ENCODE results near the gene GJC2. TPM values are rescaled to one million over a fixed set of nuclear protein-coding genes. Genes with fewer than 3 reads are reported as not detected.
A peak's percentile ranks its signal among the peaks of the same experiment; 100 is the strongest.

Gene GJC2
- total and polyA plus RNA-seq, 12 donors, result 0.61 to 1.5 (median 1.2) TPM

DNA sequence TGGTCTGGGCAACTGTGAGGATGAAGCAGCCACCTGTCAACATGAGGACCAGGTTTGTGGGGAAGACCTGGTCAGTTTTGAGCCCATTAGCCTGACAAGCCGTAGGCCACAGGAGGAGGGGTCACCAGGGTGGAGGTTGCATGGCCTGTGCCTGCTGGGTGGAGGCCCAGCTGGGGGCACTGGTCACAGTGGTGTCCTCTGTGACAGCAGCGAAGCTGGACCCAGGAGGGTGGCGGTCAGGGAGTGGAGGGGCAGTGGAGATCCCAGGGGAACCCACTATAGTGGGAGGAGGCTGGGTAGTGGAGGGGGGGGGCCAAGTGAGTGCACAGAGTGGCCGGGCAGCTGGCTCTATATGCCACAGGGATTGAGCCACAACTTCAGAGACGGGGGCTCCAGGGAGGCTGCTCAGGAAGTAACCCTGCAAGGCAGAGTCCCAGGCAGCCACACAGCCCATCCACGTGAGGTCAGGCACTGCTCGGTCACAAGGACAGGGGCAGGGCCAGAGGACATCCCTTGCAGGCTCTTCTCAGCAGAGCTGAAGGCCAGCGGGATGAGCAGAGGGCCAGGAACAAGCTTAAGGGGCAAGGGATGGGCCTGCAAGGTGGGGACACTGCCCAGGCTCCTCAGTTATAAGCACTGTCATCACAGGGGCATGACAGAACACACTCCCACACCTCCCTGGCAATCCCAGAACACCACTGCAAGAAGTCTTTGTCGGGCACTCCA is 44.3 kb upstream of the GJC2 start:
- H3K36me3 ChIP-seq, result peaks cover 0 to 40% (median 17%) of the 10 kb centered on the region in 9 donors
- TF ChIP-seq, protein P1, sequence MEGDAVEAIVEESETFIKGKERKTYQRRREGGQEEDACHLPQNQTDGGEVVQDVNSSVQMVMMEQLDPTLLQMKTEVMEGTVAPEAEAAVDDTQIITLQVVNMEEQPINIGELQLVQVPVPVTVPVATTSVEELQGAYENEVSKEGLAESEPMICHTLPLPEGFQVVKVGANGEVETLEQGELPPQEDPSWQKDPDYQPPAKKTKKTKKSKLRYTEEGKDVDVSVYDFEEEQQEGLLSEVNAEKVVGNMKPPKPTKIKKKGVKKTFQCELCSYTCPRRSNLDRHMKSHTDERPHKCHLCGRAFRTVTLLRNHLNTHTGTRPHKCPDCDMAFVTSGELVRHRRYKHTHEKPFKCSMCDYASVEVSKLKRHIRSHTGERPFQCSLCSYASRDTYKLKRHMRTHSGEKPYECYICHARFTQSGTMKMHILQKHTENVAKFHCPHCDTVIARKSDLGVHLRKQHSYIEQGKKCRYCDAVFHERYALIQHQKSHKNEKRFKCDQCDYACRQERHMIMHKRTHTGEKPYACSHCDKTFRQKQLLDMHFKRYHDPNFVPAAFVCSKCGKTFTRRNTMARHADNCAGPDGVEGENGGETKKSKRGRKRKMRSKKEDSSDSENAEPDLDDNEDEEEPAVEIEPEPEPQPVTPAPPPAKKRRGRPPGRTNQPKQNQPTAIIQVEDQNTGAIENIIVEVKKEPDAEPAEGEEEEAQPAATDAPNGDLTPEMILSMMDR (IDR thresholded peaks at IDR 0.05), result no peak

DNA sequence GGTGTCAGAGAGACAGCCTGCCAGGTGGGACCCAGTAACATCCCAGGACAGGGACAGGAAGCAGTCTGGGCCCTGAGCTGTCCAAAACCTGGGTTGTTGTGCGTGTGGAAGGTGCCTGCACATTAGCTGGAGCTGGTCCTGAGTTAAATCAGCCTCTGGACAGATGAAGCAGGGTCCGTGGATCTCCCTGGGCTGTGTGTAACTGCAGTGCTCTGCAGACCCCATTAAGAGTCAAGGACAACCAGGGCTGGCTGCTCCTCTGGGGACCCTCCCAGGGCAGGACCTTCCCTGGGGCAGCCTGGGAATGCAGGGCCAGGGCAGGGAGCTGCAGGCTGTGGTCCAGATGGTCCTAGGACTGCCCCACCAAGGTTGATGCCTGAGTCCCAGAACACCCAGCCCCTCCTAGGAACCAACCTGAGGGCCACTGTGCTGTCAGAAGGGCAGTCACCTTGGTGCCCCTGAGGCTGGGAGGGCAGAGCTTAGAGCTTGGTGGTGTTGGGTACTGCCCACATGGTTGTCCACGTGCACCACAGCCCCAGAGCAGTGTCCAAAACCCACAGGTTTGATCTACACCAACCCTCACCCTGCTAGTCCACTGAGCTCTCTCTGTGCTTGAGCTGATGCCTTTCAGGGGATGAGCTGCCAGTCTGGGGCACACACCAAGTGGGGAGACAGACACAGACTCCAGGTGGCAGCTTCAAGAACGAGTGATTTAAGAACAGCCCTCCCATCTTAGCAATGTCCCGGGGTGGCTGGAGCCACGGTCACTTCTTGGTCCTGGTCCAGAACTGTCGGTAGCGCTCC is 43.5 kb upstream of the GJC2 start:
- H3K4me3 ChIP-seq, result no peak overlapping the region
- DNase-seq (peak in 1 of 2 donors; percentile 10), ATAC-seq (no peak)
- H3K36me3 ChIP-seq, result peaks cover 0 to 32% (median 10%) of the 10 kb centered on the region in 9 donors
- peaks cover 19 to 59% (median 47%) of the 10 kb centered on the region in 9 donors for H3K4me1 ChIP-seq
- H3K27me3 ChIP-seq, result no peaks in the 10 kb centered on the region
- H3K27ac ChIP-seq, result no peak overlapping the region
- intact Hi-C loops (cut with DNase I), result no loop called here
- TF ChIP-seq, protein P1 (IDR thresholded peaks at IDR 0.05), result no peak
- WGBS, 2 donors, result 83% methylated on average over 8 of the region's 8 CpGs
- no peaks in the 10 kb centered on the region for H3K9me3 ChIP-seq

More for the DNA sequence above, 44.3 kb upstream of the GJC2 start:
- Histone ChIP-seq H3K27me3 (no peaks in the 10 kb centered on the region), H3K4me1 (peaks cover 19 to 61% (median 51%) of the 10 kb centered on the region in 9 donors), H3K27ac (no peak overlapping the region), H3K4me3 (no peak overlapping the region), H3K9me3 (no peaks in the 10 kb centered on the region)
- 75 to 79% methylated on average over 9 of the region's 9 CpGs for WGBS, 2 donors
- intact Hi-C loops (cut with DNase I), result no loop called here
- ATAC-seq (no peak), DNase-seq (peak in 1 of 2 donors; percentile 13)

DNA sequence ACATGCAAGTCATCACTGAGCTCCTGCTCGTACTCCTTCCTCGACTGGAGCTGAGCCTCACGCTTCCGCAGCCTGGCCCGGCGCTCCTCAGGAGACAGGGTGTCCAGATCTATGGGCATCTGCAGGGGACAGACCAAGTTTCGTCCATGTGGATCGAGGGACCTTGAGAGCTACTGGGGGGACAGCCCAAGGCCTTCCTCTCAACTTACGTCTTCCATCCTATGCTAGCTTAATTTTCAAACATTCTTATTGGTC is 43.0 kb upstream of the GJC2 start:
- Histone ChIP-seq H3K36me3 (peaks cover 0 to 27% (median 10%) of the 10 kb centered on the region in 9 donors), H3K4me3 (no peak overlapping the region), H3K9me3 (no peaks in the 10 kb centered on the region), H3K4me1 (peaks cover 19 to 53% (median 43%) of the 10 kb centered on the region in 9 donors), H3K27me3 (no peaks in the 10 kb centered on the region), H3K27ac (no peak overlapping the region)
- 87% methylated on average over 9 of the region's 9 CpGs for WGBS, 2 donors
- no peak for ATAC-seq
- intact Hi-C loops (cut with DNase I), result no loop called here
- DNase-seq, result peak in 1 of 2 donors; percentile 10
- TF ChIP-seq, protein P1 (IDR thresholded peaks at IDR 0.05), result no peak

DNA sequence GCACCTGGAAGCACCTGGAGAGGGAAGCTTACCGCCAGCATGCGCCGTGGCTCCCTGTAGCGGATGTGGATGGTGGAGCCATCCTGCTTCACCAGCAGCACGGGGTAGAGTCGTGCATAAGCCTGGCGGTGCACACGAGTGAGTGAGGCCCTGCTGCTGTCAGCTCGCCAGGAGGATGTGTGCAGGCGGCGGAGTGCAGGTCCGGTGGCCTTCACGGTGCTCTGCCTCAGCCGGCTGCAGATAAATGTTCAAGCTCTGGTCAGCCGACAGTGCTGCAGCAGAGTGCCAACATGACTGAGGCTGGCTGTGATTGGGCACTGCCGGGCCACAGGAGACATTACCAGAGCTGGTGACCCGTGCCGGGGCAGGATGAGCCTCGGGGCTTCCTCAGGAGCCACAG is 42.1 kb upstream of the GJC2 start:
- H3K27me3 ChIP-seq, result no peaks in the 10 kb centered on the region
- TF ChIP-seq, protein P1 (IDR thresholded peaks at IDR 0.05), result no peak
- intact Hi-C loops (cut with DNase I), result no loop called here
- peaks cover 12 to 45% (median 34%) of the 10 kb centered on the region in 9 donors for H3K4me1 ChIP-seq
- H3K27ac ChIP-seq, result no peak overlapping the region
- H3K9me3 ChIP-seq, result no peaks in the 10 kb centered on the region
- H3K4me3 ChIP-seq, result peak overlapping the region in 1 of 10 donors; percentile 97
- DNase-seq (peak in 1 of 2 donors; percentile 17), ATAC-seq (no peak)
- WGBS, 2 donors, result 88 to 90% methylated on average over 19 of the region's 19 CpGs
- H3K36me3 ChIP-seq, result peaks cover 0 to 27% (median 10%) of the 10 kb centered on the region in 9 donors
